HG02852 (cell line): ENCODE measurements around the gene INSRR.

Source experiments
- ATAC-seq: cut with Tn5 transposase; IDR thresholded peaks from one replicate; pipeline ENCODE4 v1.9.1; 2021; ENCODE audit warnings: mild to moderate bottlenecking, moderate library complexity; ENCODE audit not compliant: unreplicated experiment

INSRR gene

GRCh38 chr1:156876281-156876680 is 17.4 kb upstream of the INSRR start:
- no peak for ATAC-seq

DNA sequence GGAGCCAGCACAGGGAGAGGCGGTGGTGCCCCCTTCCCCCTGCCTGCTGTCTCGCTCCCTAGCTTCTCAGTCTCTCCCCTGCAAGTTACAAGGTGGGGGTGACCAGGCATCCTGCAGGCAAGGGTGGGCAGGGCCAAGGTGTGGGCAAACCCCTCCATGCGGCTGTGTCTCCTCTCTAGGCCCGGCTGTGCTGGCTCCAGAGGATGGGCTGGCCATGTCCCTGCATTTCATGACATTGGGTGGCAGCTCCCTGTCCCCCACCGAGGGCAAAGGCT is 16.4 kb upstream of the INSRR start:
- no peak for ATAC-seq

- no peak for ATAC-seq
These were observed 15.8 kb upstream of the INSRR start for GRCh38 chr1:156874572-156875340.

GRCh38 chr1:156874142-156874541 is 15.2 kb upstream of the INSRR start:
- no peak for ATAC-seq

GRCh38 chr1:156873659-156874058 is 14.7 kb upstream of the INSRR start:
- ATAC-seq = no peak

DNA sequence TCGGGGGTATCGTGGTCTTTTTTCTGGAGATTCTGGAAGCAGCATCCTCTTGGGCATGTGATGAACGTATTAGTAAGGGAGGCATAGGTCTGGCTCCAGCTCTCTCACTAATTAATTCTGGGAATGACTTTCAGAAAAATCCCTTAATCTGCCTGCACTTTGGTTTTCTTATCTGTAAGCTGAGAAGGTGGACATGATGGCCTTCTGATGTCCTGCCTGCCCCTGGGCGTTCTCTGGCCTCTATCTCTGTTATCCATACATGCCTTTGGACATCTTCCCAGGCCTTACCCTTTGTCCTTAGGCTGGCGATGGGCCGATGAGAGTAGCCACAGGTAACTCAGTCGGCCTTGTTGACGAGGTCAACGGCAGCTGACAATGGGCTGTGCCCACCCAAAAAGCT is 10.5 kb upstream of the INSRR start:
- no peak for ATAC-seq

GRCh38 chr1:156868341-156868740 is 9.4 kb upstream of the INSRR start:
- no peak for ATAC-seq

- no peak for ATAC-seq
These were observed 7.5 kb upstream of the INSRR start for GRCh38 chr1:156866249-156866909.

DNA sequence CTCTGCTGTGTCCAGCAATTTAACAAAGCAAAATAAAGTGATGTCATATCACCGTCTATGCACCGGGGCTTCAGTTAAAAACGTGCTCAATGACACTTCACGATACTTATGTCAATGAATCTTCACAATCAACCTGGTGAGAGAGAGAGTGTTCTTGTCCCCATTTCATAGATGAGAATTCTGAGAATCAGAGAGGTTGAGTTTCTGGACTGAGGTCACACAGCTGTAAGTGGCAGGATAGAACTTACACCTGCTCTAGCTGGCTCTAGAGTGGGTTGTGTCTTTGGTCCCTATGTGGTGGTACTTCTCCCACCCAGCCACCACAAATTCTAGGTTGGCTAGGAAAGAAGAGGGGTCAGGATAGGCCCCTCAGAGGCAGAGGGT is 6.9 kb upstream of the INSRR start:
- ATAC-seq = no peak

DNA sequence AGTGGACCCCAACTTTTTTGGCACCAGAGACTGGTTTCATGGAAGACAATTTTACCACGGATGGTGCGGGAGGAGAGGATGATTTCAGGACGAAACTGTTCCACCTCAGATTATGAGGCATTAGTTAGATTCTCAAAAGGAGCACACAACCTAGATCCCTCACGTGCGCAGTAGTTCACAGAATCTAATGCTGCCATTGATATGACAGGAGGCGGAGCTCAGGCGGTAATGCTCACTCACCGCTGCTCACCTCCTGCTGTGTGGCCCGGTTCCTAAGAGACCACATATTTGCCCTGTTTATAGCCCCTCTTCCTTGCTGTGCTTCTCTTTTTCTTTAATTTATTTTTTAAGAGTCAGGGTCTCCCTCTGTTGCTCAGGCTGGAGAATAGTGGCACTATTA is 6.3 kb upstream of the INSRR start:
- no peak for ATAC-seq

DNA sequence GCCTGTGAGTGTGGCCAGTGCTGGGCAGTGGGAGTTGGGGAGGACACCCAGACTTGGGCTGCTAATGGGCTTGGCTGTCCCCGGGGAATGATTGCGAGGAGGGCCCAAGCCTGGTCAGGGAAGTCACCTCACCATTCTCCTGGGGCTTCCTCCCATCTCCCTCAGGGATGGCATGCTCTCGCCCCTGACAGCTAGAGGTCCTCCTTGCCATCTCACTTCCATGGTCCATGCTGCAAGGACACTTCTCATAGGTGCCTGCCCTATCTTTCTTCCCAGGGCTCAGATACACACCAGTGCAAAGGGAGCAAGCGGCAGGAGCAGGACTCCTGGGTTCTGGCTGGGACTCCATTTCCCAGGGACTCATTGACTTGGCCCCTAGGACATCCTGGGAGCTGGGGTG is 5.9 kb upstream of the INSRR start:
- no peak for ATAC-seq

DNA sequence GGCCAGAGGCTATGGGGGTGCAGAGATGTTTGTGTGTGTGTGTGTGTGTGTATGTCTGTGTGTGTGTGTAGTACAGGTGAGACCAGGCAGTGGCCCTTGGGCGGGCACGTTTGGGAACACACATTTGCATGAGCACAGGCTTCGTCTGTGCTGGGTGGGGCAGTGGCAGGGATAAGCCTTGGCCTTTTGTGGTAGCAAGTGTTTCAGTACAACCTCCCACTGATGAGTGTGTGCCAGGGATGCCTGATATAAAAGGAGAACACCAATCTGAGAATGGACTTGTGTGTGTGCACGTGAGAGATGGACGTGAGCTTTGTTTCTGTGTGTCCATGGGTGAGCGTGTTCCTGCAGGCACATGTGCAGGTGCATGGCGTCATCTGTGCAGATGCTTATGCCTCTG is 4.7 kb upstream of the INSRR start:
- no peak for ATAC-seq

GRCh38 chr1:156862997-156863599 is 4.2 kb upstream of the INSRR start:
- ATAC-seq = no peak

DNA sequence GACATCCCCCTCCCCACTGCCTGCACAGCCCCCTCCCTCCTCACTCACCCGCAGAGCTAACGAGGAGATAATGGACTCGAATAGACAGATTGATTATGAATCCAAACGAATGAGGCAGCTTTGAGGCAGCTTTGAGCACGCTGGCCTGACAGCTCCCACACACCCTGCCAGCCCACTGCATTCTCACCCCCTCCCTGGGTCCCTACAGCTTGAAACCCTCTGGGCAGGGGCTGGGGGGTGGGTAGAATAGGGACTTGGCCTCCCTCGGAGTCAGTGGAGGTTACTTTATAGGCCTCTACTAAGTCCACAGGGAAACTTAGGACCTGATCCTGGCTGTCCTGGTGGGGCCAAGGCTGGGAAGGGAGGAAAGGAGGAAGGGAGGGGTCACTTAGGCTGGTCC is 3.7 kb upstream of the INSRR start:
- no peak for ATAC-seq

GRCh38 chr1:156860628-156861423 is 1.9 kb upstream of the INSRR start, which contains the start of gene NTRK1:
TSS of gene NTRK1 (plus strand) at chr1:156860865. CDS start at chr1:156860935, 70 bp downstream.
- peak; percentile 25 for ATAC-seq

DNA sequence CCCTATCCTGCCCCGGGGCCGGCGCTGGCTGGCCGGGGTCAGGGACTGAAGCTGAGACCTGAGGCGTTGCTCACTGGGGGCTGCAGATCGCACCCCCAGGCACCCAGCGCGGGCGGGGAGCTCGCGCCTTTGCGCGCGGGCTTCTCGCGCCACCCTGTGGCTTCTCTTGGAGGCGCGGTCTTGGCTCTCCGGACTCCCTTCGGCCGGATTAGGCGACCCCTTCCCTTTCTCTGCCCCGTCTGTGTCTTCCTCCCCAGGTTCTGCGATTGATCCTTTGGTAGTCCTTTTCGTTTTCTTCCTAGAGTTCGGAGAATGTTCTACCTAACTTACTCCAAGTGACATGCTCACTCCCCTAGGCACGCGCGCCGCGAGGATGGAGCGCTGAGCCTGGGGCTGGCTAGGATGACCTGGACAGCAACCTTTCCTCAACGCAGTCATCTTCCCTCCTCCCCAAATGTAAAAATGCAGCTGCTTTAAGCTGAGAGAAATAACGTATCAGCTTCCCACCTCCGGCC is 1.3 kb upstream of the INSRR start:
- ATAC-seq = peak; percentile 56

- ATAC-seq = peak; percentile 26
These were observed 701 bp upstream of the INSRR start for GRCh38 chr1:156859523-156860112.

- ATAC-seq = no peak
These were observed 361 bp downstream of the INSRR start for GRCh38 chr1:156858555-156858956.

DNA sequence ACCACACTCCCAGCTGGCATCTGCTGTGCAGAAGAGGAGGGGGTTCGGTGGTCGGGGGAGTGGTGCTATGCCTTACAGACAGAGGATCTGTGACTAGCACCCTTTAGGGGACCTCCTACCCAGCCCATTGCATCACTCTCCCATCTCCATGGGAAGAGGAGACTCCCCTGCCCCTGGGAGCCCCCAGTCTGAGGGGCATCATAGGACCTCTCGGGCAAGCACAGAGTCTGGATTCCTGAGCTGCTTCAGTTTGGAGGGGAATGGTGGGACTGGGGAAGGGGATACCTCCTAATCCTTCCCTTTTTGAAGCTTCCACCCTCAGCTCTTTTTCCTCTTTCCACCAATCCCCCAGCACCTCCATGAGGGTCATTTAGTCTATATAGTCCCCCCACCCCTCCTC is 1.4 kb downstream of the INSRR start:
- no peak for ATAC-seq

- no peak for ATAC-seq
These were observed 2.6 kb downstream of the INSRR start for GRCh38 chr1:156856282-156856785.

- no peak for ATAC-seq
These were observed 4.3 kb downstream of the INSRR start for GRCh38 chr1:156854634-156855033.
